SK-N-SH (cell line): Measurements from ENCODE around the gene PLOD2. TPM values are rescaled to one million over a fixed set of nuclear protein-coding genes. Genes with fewer than 3 reads are reported as not detected.

Experiments
- CTCF ChIA-PET: fragments of 300-600, 350-600 bp; formaldehyde crosslinking; extraction: SDS; loops from one replicate; lab custom pipeline; 2021; lab: Yijun Ruan, JAX
- POLR2A ChIA-PET: fragments of 350-600 bp; sonication (Branson Sonifier 250); formaldehyde crosslinking; extraction: SDS; loops from one replicate; lab custom pipeline; 2020; ENCODE audit warnings: antibody characterized with exemption, inconsistent platforms; lab: Yijun Ruan, JAX
- DNase-seq: peaks from one replicate; pipeline ENCODE4 v3.0.0; 2012
- H2AFZ ChIP-seq: fragments of 200-600 bp; sonication (generic); 2 replicates; pipeline ENCODE4 v1.8.1; 2016; ENCODE audit warnings: antibody characterized with exemption, mild to moderate bottlenecking, low read depth
- H3F3A ChIP-seq: fragments of 200-600 bp; sonication (generic); replicated peaks from 2 replicates; pipeline ENCODE3; 2016; ENCODE audit warnings: antibody characterized with exemption, mild to moderate bottlenecking; ENCODE audit not compliant: insufficient read depth
- H3K27ac ChIP-seq, 2 experiments: fragments of 200-500 bp in 1 of 2; fragments of 200-600 bp in 1 of 2; sonication (Bioruptor generic) in 1 of 2; sonication (generic), shearing (Covaris generic) in 1 of 2; 2 replicates each; pipeline versions ENCODE4 v1.5.1 to v1.6.1; 2014 to 2016; ENCODE audit warnings: low read depth in 2 of 2, inconsistent platforms in 1 of 2, low read length in 1 of 2, mild to moderate bottlenecking in 1 of 2, mixed read lengths in 1 of 2
- H3K27me3 ChIP-seq: fragments of 200-600 bp; sonication (generic), shearing (Covaris generic); 2 replicates; pipeline ENCODE4 v1.6.1; 2016; ENCODE audit warnings: mixed run types; ENCODE audit not compliant: insufficient read depth
- H3K36me3 ChIP-seq, 2 experiments: fragments of 200-500 bp in 1 of 2; fragments of 200-600 bp in 1 of 2; sonication (Bioruptor generic) in 1 of 2; sonication (generic) in 1 of 2; replicated peaks in 1 of 2; 2 replicates each; pipeline versions ENCODE3 to v1.5.1; 2014 to 2016; ENCODE audit warnings: low read length in 1 of 2, mild to moderate bottlenecking in 1 of 2; ENCODE audit not compliant: insufficient read depth in 2 of 2, control insufficient read depth in 1 of 2
- H3K4me1 ChIP-seq, 2 experiments: fragments of 200-500 bp in 1 of 2; fragments of 200-600 bp in 1 of 2; sonication (Bioruptor generic) in 1 of 2; sonication (generic), shearing (Covaris generic) in 1 of 2; 2 replicates each; pipeline versions ENCODE4 v1.5.1 to v1.6.1; 2014 to 2016; ENCODE audit warnings: low read depth in 1 of 2, low read length in 1 of 2, mixed run types in 1 of 2; ENCODE audit not compliant: insufficient read depth in 2 of 2, control insufficient read depth in 1 of 2
- H3K4me2 ChIP-seq: fragments of 200-600 bp; sonication (generic), shearing (Covaris generic); 2 replicates; pipeline ENCODE4 v1.6.1; 2017; ENCODE audit warnings: mixed run types
- H3K4me3 ChIP-seq, 2 experiments: fragments of 200-500 bp in 1 of 2; fragments of 200-600 bp in 1 of 2; sonication (Bioruptor generic) in 1 of 2; sonication (generic), shearing (Covaris generic) in 1 of 2; 2 replicates each; pipeline versions ENCODE4 v1.5.1 to v1.8.1; 2014 to 2016; ENCODE audit warnings: low read depth in 2 of 2, inconsistent platforms in 1 of 2, low read length in 1 of 2, mild to moderate bottlenecking in 1 of 2, mixed read lengths in 1 of 2, moderate library complexity in 1 of 2
- H3K79me2 ChIP-seq: fragments of 200-600 bp; sonication (generic); 2 replicates; pipeline ENCODE4 v1.8.1; 2017; ENCODE audit warnings: mild to moderate bottlenecking; ENCODE audit not compliant: insufficient read depth
- H3K9ac ChIP-seq: fragments of 200-600 bp; sonication (generic); 2 replicates; pipeline ENCODE4 v1.6.1; 2017; ENCODE audit warnings: mixed run types
- H3K9me2 ChIP-seq: fragments of 200-600 bp; sonication (generic); 2 replicates; pipeline ENCODE4 v1.6.1; 2017; ENCODE audit warnings: mixed run types
- H3K9me3 ChIP-seq: fragments of 200-600 bp; sonication (generic); 2 replicates; pipeline ENCODE4 v1.6.1; 2017; ENCODE audit warnings: mixed run types, mild to moderate bottlenecking, moderate library complexity
- H4K20me1 ChIP-seq: fragments of 200-600 bp; sonication (generic); 2 replicates; pipeline ENCODE4 v1.6.1; 2017; ENCODE audit warnings: mild to moderate bottlenecking, mixed run types; ENCODE audit not compliant: insufficient read depth
- CHD2 ChIP-seq: fragments of 150-350 bp; IDR thresholded peaks from 2 replicates; pipeline ENCODE4 v1.6.1; 2018; ENCODE audit warnings: low read length; ENCODE audit not compliant: partially characterized antibody
- FOXJ3 ChIP-seq: sonication (generic); formaldehyde crosslinking; IDR thresholded peaks from 2 replicates; pipeline ENCODE4 v1.5.1; 2020; ENCODE audit warnings: mild to moderate bottlenecking, missing genetic modification reagents
- FOXM1 ChIP-seq: IDR thresholded peaks from 2 replicates; pipeline ENCODE4 v1.4.0; 2012; ENCODE audit warnings: low read depth, mild to moderate bottlenecking
- JUND ChIP-seq: IDR thresholded peaks from 2 replicates; pipeline ENCODE4 v1.4.0; 2012
- MEF2A ChIP-seq: IDR thresholded peaks from 2 replicates; pipeline ENCODE4 v1.4.0; 2012; ENCODE audit warnings: low read depth, borderline replicate concordance
- POLR2AphosphoS5 ChIP-seq: IDR thresholded peaks from 2 replicates; pipeline ENCODE4 v1.6.1; 2012; ENCODE audit warnings: low read depth, low read length
- RAD21 ChIP-seq: IDR thresholded peaks from 2 replicates; pipeline ENCODE4 v1.6.1; 2012; ENCODE audit warnings: mild to moderate bottlenecking, low read length
- RXRA ChIP-seq: IDR thresholded peaks from 2 replicates; pipeline ENCODE4 v1.4.0; 2012; ENCODE audit warnings: low read depth, mild to moderate bottlenecking, borderline replicate concordance
- SMC3 ChIP-seq: IDR thresholded peaks from 2 replicates; pipeline ENCODE4 v1.6.1; 2012; ENCODE audit warnings: low read depth, low read length, improper control_type of control experiment
- TAF1 ChIP-seq: IDR thresholded peaks from 2 replicates; pipeline ENCODE4 v1.6.1; 2012; ENCODE audit warnings: low read depth, mild to moderate bottlenecking, low read length, moderate library complexity, borderline replicate concordance
- TCF12 ChIP-seq: IDR thresholded peaks from 2 replicates; pipeline ENCODE4 v1.4.0; 2012
- TEAD4 ChIP-seq: IDR thresholded peaks from 2 replicates; pipeline ENCODE4 v1.4.0; 2012; ENCODE audit warnings: mild to moderate bottlenecking, borderline replicate concordance; ENCODE audit not compliant: insufficient read depth
- WGBS: methylation state at CpG from one replicate; pipeline ENCODE4 v1.1.6; 2017; ENCODE audit warnings: low lambda C conversion rate; 5-methylcytosine and 5-hydroxymethylcytosine counted together
- polyA plus RNA-seq, 3 experiments: library from polyadenylated mRNA; depleted of rRNA; stranded (reverse); fragments of >200 nt; gene quantifications; 2 replicates each; pipeline ENCODE4 v1.2.3, GENCODE V29; 2012
- TF ChIP-seq, protein P1 (sequence below): IDR thresholded peaks from 2 replicates; pipeline ENCODE4 v1.4.0; 2012; ENCODE audit warnings: low read depth, borderline replicate concordance

The PLOD2 gene
- polyA plus RNA-seq, 1 of the 3 experiments (the other 2 are of a cell fraction): 0.58 TPM

- TF ChIP-seq MEF2A (no peak), TAF1 (no peak), CHD2 (no peak)
- TF ChIP-seq, protein P1, sequence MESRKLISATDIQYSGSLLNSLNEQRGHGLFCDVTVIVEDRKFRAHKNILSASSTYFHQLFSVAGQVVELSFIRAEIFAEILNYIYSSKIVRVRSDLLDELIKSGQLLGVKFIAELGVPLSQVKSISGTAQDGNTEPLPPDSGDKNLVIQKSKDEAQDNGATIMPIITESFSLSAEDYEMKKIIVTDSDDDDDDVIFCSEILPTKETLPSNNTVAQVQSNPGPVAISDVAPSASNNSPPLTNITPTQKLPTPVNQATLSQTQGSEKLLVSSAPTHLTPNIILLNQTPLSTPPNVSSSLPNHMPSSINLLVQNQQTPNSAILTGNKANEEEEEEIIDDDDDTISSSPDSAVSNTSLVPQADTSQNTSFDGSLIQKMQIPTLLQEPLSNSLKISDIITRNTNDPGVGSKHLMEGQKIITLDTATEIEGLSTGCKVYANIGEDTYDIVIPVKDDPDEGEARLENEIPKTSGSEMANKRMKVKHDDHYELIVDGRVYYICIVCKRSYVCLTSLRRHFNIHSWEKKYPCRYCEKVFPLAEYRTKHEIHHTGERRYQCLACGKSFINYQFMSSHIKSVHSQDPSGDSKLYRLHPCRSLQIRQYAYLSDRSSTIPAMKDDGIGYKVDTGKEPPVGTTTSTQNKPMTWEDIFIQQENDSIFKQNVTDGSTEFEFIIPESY: no peak
These were observed 73.9 kb downstream of the PLOD2 start (continued) for GRCh38 chr3:146087116-146087515.

- no peaks in the 10 kb centered on the region for H3K9me3 ChIP-seq
- H3K9me2 ChIP-seq: no peaks in the 10 kb centered on the region
- no peaks in the 10 kb centered on the region for H3K27me3 ChIP-seq
- H3K4me1 ChIP-seq: no peaks in the 10 kb centered on the region
- 8% methylated on average over 3 of the region's 3 CpGs for WGBS
- POLR2A ChIA-PET: no interaction called here
- CTCF ChIA-PET: no interaction called here
- no peaks in the 10 kb centered on the region for H3K36me3 ChIP-seq
- no peaks in the 10 kb centered on the region for H3K79me2 ChIP-seq
- no peak for TF ChIP-seq MEF2A
- TF ChIP-seq, all 33 proteins: peak for 0
- H3K9ac ChIP-seq: no peak overlapping the region
- H4K20me1 ChIP-seq: no peaks in the 10 kb centered on the region
- H3K4me3 ChIP-seq: no peak overlapping the region
- no peaks in the 10 kb centered on the region for H3F3A ChIP-seq
- no peak overlapping the region for H2AFZ ChIP-seq
- DNase-seq: no peak
- H3K27ac ChIP-seq: no peak overlapping the region
- no peak overlapping the region for H3K4me2 ChIP-seq
These were observed 74.8 kb downstream of the PLOD2 start for GRCh38 chr3:146086211-146086610.

DNA sequence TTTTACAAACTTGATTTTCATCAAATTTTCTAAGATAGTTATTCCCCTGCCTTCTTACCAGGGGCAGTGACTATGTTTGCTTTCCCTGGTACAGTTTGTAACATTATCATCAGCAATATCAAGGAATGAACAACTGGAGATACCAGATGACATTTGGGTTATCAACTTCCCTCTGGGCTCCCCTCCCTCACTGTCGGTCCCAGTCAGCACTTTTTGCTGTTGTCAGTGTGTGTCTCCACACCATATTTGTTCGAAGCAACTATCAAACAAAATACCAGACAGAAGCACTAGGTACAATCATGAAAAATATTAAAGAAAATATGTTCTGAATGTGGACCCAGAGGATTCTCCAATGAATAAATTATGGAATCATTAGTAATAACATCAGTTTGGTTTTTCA lies 75.3 kb downstream of the PLOD2 start:
- H3K4me2 ChIP-seq: no peak overlapping the region
- no peaks in the 10 kb centered on the region for H3K4me1 ChIP-seq
- H4K20me1 ChIP-seq: no peaks in the 10 kb centered on the region
- H3K36me3 ChIP-seq: no peaks in the 10 kb centered on the region
- no peak for DNase-seq
- no peaks in the 10 kb centered on the region for H3K27me3 ChIP-seq
- ChIA-PET CTCF (no interaction called here), POLR2A (no interaction called here)
- H3K9me3 ChIP-seq: no peaks in the 10 kb centered on the region
- no peak overlapping the region for H3K27ac ChIP-seq
- no peaks in the 10 kb centered on the region for H3F3A ChIP-seq
- no peak overlapping the region for H2AFZ ChIP-seq
- no peak overlapping the region for H3K4me3 ChIP-seq
- no peak for TF ChIP-seq TEAD4
- no peak for TF ChIP-seq RXRA
- no peak overlapping the region for H3K9ac ChIP-seq
- WGBS: 9% methylated on average over 2 of the region's 2 CpGs
- no peaks in the 10 kb centered on the region for H3K9me2 ChIP-seq
- no peaks in the 10 kb centered on the region for H3K79me2 ChIP-seq

DNA sequence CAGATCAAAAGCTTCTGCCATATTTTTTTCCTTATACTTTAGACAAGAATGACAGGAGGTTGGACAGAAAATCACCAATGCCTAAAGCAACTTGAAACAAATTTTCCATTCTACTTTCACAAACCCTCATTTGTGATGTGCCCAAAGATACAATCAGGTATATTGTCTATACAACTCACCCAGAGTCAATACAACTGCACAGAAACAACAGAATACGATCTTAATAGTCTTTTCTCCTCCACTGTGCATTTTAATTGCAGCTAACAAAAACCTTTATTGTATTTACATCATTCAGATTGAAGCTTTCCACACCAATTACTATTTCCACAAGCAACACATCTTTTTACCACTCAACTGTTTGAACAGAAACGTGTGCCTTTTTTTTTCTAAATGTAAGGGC lies 80.4 kb downstream of the PLOD2 start:
- Histone ChIP-seq H2AFZ (no peak overlapping the region), H3K9me2 (no peaks in the 10 kb centered on the region), H3K27ac (no peak overlapping the region), H3K4me1 (no peaks in the 10 kb centered on the region), H3K79me2 (no peaks in the 10 kb centered on the region), H3K9ac (no peak overlapping the region), H3K9me3 (no peaks in the 10 kb centered on the region), H3K4me3 (no peak overlapping the region), H3K27me3 (no peaks in the 10 kb centered on the region), H4K20me1 (no peaks in the 10 kb centered on the region), H3K4me2 (no peak overlapping the region), H3K36me3 (no peaks in the 10 kb centered on the region), H3F3A (no peaks in the 10 kb centered on the region)
- no peak for DNase-seq
- POLR2A ChIA-PET: no interaction called here
- TF ChIP-seq RAD21 (no peak), FOXM1 (no peak), FOXJ3 (CRISPR knock-in tag) (no peak), MEF2A (no peak), TCF12 (no peak), SMC3 (no peak), RXRA (no peak), POLR2AphosphoS5 (no peak), JUND (no peak)
- CTCF ChIA-PET: interaction anchor here (2.0 kb wide), 1 partner anchor 15 kb away, joined by 12 read pairs; no protein-coding TSS in a partner anchor
- WGBS: 11% methylated on average over 2 of the region's 2 CpGs
